Mucosa of descending colon (tissue), 3 donors: ENCODE data around the gene KCNG2. TPM values are rescaled to one million over a fixed set of nuclear protein-coding genes. Genes with fewer than 3 reads are reported as not detected.

Source experiments
- ATAC-seq: fragments of 200-7000 bp; cut with Tn5 transposase; one replicate; pipeline ENCODE4 v1.9.1; 2020; ENCODE audit warnings: mild to moderate bottlenecking, moderate library complexity
- DNase-seq, 3 donors: peaks; one replicate each; pipeline ENCODE4 v3.0.0-alpha.2; 2020
- H3K36me3 ChIP-seq: fragments of 200-600 bp; one replicate; pipeline ENCODE4 v1.8.0; 2021; ENCODE audit warnings: low read depth, mild to moderate bottlenecking
- H3K4me1 ChIP-seq: fragments of 200-600 bp; one replicate; pipeline ENCODE4 v1.8.0; 2021; ENCODE audit warnings: low read depth, mild to moderate bottlenecking
- H3K4me3 ChIP-seq: fragments of 200-600 bp; one replicate; pipeline ENCODE4 v1.8.0; 2021; ENCODE audit warnings: mild to moderate bottlenecking
- H3K9me3 ChIP-seq: fragments of 200-600 bp; one replicate; pipeline ENCODE4 v1.8.0; 2021; ENCODE audit warnings: mild to moderate bottlenecking
- CTCF ChIP-seq: fragments of 200-600 bp; IDR thresholded peaks from one replicate; pipeline ENCODE4 v1.8.0; 2022; ENCODE audit warnings: antibody characterized with exemption, mild to moderate bottlenecking
- intact Hi-C, 2 donors: fragments of 100-400 bp; cut with DNase I in 1 of 2; cut with micrococcal nuclease in 1 of 2; formaldehyde crosslinking; loops; one replicate each; pipeline versions ENCODE4 v1.11.0 to v1.11.1; 2022; cut with DNase I, micrococcal nuclease
- total RNA-seq, 3 donors: library from RNA; stranded (reverse); fragmentation: NEBNext Ultra II Directional in 2 of 3; extraction: Animal tissue kit (Norgen Biotek cat#: 25700) in 2 of 3; gene quantifications; one replicate each; pipeline versions ENCODE4 v1.2.1 to v1.2.4, GENCODE V29; 2021 to 2023
- donor health status: DM: no; HTN: no; CAD: no; lungs with moderate emphysema.
- donor health status: DM: no; HTN: no; CAD: no.
- donor health status: DM: no; HTN: yes; CAD: no.

The KCNG2 gene
- total RNA-seq, 3 donors from 2014 or later = 0.19 TPM; not detected in 2

- H3K36me3 ChIP-seq = no peaks in the 10 kb centered on the region
Observed at GRCh38 chr18:79944126-79944731, 146.5 kb downstream of the KCNG2 start.

GRCh38 chr18:79944746-79945117 lies 147.0 kb downstream of the KCNG2 start:
- no peak for TF ChIP-seq CTCF
- H3K9me3 ChIP-seq = no peaks in the 10 kb centered on the region
- no peaks in the 10 kb centered on the region for H3K36me3 ChIP-seq
- ATAC-seq (no peak), DNase-seq (peak in 1 of 3 donors; percentile 22)
- peaks cover 59% of the 10 kb centered on the region for H3K4me1 ChIP-seq
- intact Hi-C loops = no loop called here
- H3K4me3 ChIP-seq = no peak overlapping the region

More at GRCh38 chr18:79944126-79944731, 146.5 kb downstream of the KCNG2 start:
- intact Hi-C loops = no loop called here
- TF ChIP-seq CTCF = no peak
- DNase-seq (peak; percentile 29 to 58 (median 56)), ATAC-seq (peak; percentile 45)
- H3K9me3 ChIP-seq = no peaks in the 10 kb centered on the region
- peaks cover 54% of the 10 kb centered on the region for H3K4me1 ChIP-seq
- H3K4me3 ChIP-seq = no peak overlapping the region

- Histone ChIP-seq H3K4me3 (no peak overlapping the region), H3K4me1 (peaks cover 66% of the 10 kb centered on the region), H3K36me3 (no peaks in the 10 kb centered on the region), H3K9me3 (no peaks in the 10 kb centered on the region)
- DNase-seq = peak in 2 of 3 donors; percentile 32 to 39
- ATAC-seq = no peak
- intact Hi-C loops = no loop called here
- no peak for TF ChIP-seq CTCF
Observed at GRCh38 chr18:79945118-79946042, 147.6 kb downstream of the KCNG2 start.

- TF ChIP-seq CTCF = no peak
- no peak overlapping the region for H3K4me3 ChIP-seq
- peaks cover 60% of the 10 kb centered on the region for H3K4me1 ChIP-seq
- H3K9me3 ChIP-seq = no peaks in the 10 kb centered on the region
- intact Hi-C loops = no loop called here
- ATAC-seq (no peak), DNase-seq (peak; percentile 16 to 48 (median 26))
- H3K36me3 ChIP-seq = no peaks in the 10 kb centered on the region
Observed at GRCh38 chr18:79947054-79947755, 149.5 kb downstream of the KCNG2 start.

- no peak for ATAC-seq
- intact Hi-C loops = no loop called here
- TF ChIP-seq CTCF = no peak
- H3K4me1 ChIP-seq = peaks cover 56% of the 10 kb centered on the region
- H3K4me3 ChIP-seq = no peak overlapping the region
- H3K9me3 ChIP-seq = no peaks in the 10 kb centered on the region
- no peaks in the 10 kb centered on the region for H3K36me3 ChIP-seq
- peak; percentile 33 to 58 (median 40) for DNase-seq
Observed at GRCh38 chr18:79947881-79948610, 150.3 kb downstream of the KCNG2 start.
